ENCODE results near the gene CMSS1. TPM values are rescaled to one million over a fixed set of nuclear protein-coding genes. Genes with fewer than 3 reads are reported as not detected.

CMSS1 gene
- total RNA-seq, 1 experiment from 2014 or later: 64.1 TPM

- no TSS peak for BruUV-seq (replicated peaks)
- Histone ChIP-seq H3K9me3 (ENCODE audit: control insufficient read depth in 1 of 2, insufficient read depth in 1 of 2, low read depth in 1 of 2, low read length in 2 of 2) (no peaks in the 10 kb centered on the region), H3K4me2 (ENCODE audit: low read length) (no peak overlapping the region), H3K79me2 (ENCODE audit: insufficient read depth, low read length) (peaks cover 58% of the 10 kb centered on the region), H2AFZ (ENCODE audit: low read depth, low read length, poor library complexity, severe bottlenecking) (no peak overlapping the region), H3K36me3 (ENCODE audit: control insufficient read depth in 1 of 2, insufficient read depth in 2 of 2, low read length in 2 of 2) (no peaks in the 10 kb centered on the region), H3K4me1 (ENCODE audit: control insufficient read depth in 1 of 2, insufficient read depth in 2 of 2, low read length in 2 of 2) (no peaks in the 10 kb centered on the region), H4K20me1 (ENCODE audit: insufficient read depth) (no peaks in the 10 kb centered on the region), H3K27ac (ENCODE audit: low read depth, low read length) (no peak overlapping the region), H3K9me2 (ENCODE audit: insufficient read depth) (no peaks in the 10 kb centered on the region), H3K27me3 (ENCODE audit: insufficient read depth, low read length) (no peaks in the 10 kb centered on the region), H3K4me3 (replicated peaks in 1 of 2; ENCODE audit: low read depth in 1 of 2, low read length in 2 of 2) (no peak overlapping the region), H3K9ac (ENCODE audit: low read length) (no peak overlapping the region)
- no peak for TF ChIP-seq YY1 (IDR thresholded peaks at IDR 0.05; ENCODE audit: extremely low read depth, insufficient replicate concordance, low read depth, low read length)
- no peak for TF ChIP-seq EZH2 (IDR thresholded peaks at IDR 0.05)
- TF ChIP-seq ZNF274 (IDR thresholded peaks at IDR 0.05; ENCODE audit: low read depth, low read length): no peak
- TF ChIP-seq CEBPB (IDR thresholded peaks at IDR 0.05; ENCODE audit: low read depth): no peak
- no peak for TF ChIP-seq RAD21 (IDR thresholded peaks at IDR 0.05; ENCODE audit: low read depth)
- no peak for TF ChIP-seq TCF7L2 (IDR thresholded peaks at IDR 0.05; ENCODE audit: borderline replicate concordance, extremely low read depth, insufficient read depth, insufficient read length)
- no peak for TF ChIP-seq ZBTB33 (IDR thresholded peaks at IDR 0.05; ENCODE audit: extremely low read depth, insufficient replicate concordance, low read length)
- no peak for TF ChIP-seq POLR2AphosphoS5 (IDR thresholded peaks at IDR 0.05; ENCODE audit: low read depth, low read length)
- no peak for TF ChIP-seq CTCF (IDR thresholded peaks at IDR 0.05 in 2 of 3, conservative IDR thresholded peaks at IDR 0.05 in 1 of 3; ENCODE audit: borderline replicate concordance in 1 of 3, insufficient read depth in 1 of 3, low read depth in 2 of 3, low read length in 2 of 3)
- no peak for TF ChIP-seq SP1 (IDR thresholded peaks at IDR 0.05; ENCODE audit: low read depth)
- no peak for TF ChIP-seq JUND (IDR thresholded peaks at IDR 0.05)
- no peak for TF ChIP-seq SRF (IDR thresholded peaks at IDR 0.05; ENCODE audit: low read depth)
- no peak for TF ChIP-seq ELF1 (IDR thresholded peaks at IDR 0.05; ENCODE audit: borderline replicate concordance, low read depth)
- TF ChIP-seq REST (IDR thresholded peaks at IDR 0.05; ENCODE audit: low read depth): no peak
- TF ChIP-seq POLR2A (IDR thresholded peaks at IDR 0.05; ENCODE audit: borderline replicate concordance, extremely low read depth, insufficient read depth, insufficient read length): no peak
- no peak for TF ChIP-seq SIN3A (IDR thresholded peaks at IDR 0.05; ENCODE audit: low read depth)
- no peak for TF ChIP-seq ZFX (IDR thresholded peaks at IDR 0.05)
- TF ChIP-seq CBX3 (IDR thresholded peaks at IDR 0.05; ENCODE audit: low read depth): no peak
- no peak for TF ChIP-seq EZH2phosphoT487 (IDR thresholded peaks at IDR 0.05; ENCODE audit: borderline replicate concordance)
- TF ChIP-seq MAX (IDR thresholded peaks at IDR 0.05): no peak
- RAD21 ChIA-PET (ENCODE audit: low non-redundant PET in 1 of 2, low total read pairs in 2 of 2, uncharacterized antibody in 2 of 2, unreplicated experiment in 2 of 2): no interaction called here
- ATAC-seq (no peak), DNase-seq (ENCODE audit: low read depth, low spot score) (no peak)
- intact Hi-C loops (cut with micrococcal nuclease): loop anchor here (5.0 to 10.0 kb wide), 3 partner anchors 253 to 753 kb away; no protein-coding TSS in a partner anchor
- CTCF ChIA-PET: interaction anchor here (2.0 kb wide), 1 partner anchor 415 kb away, joined by 10 read pairs; no protein-coding TSS in a partner anchor
- POLR2A ChIA-PET: no interaction called here
These were observed 22.0 kb downstream of the CMSS1 start for GRCh38 chr3:99839613-99840012.
